Lung (tissue), 12 donors: ENCODE data around the gene STX17. TPM values are rescaled to one million over a fixed set of nuclear protein-coding genes. Genes with fewer than 3 reads are reported as not detected.

ENCODE experiments used
- ATAC-seq: fragments of 200-7000 bp; cut with Tn5 transposase; one replicate; pipeline ENCODE4 v1.9.1; 2020; ENCODE audit warnings: moderate number of reproducible peaks; ENCODE audit not compliant: insufficient read depth, low FRiP score
- DNase-seq, 3 donors: peaks; one replicate each; pipeline ENCODE4 v3.0.0-alpha.2; 2013 to 2017
- H3K27ac ChIP-seq, 2 donors: one replicate each; pipeline ENCODE4 v1.5.1; 2013; ENCODE audit warnings: mild to moderate bottlenecking in 2 of 2, moderate library complexity in 2 of 2, control low read depth in 1 of 2, inconsistent platforms in 1 of 2, low read depth in 1 of 2, low read length in 1 of 2
- H3K27me3 ChIP-seq, 3 donors: one replicate each; pipeline ENCODE4 v1.5.1; 2013; ENCODE audit warnings: low read length in 2 of 3; ENCODE audit not compliant: control insufficient read depth in 3 of 3, insufficient read depth in 3 of 3
- H3K36me3 ChIP-seq, 4 donors: one replicate each; pipeline ENCODE4 v1.5.1; 2013; ENCODE audit warnings: low read length in 4 of 4, mild to moderate bottlenecking in 1 of 4, moderate library complexity in 1 of 4; ENCODE audit not compliant: control insufficient read depth in 4 of 4, insufficient read depth in 4 of 4
- H3K4me1 ChIP-seq, 5 donors: one replicate each; pipeline ENCODE4 v1.5.1; 2013; ENCODE audit warnings: low read length in 5 of 5, mild to moderate bottlenecking in 2 of 5, moderate library complexity in 1 of 5; ENCODE audit not compliant: control insufficient read depth in 5 of 5, insufficient read depth in 5 of 5
- H3K4me3 ChIP-seq: one replicate; pipeline ENCODE4 v1.5.1; 2013; ENCODE audit warnings: mild to moderate bottlenecking, control low read depth, moderate library complexity
- H3K9ac ChIP-seq, 2 donors: one replicate each; pipeline ENCODE4 v1.5.1; 2013; ENCODE audit warnings: low read length in 2 of 2, control low read depth in 1 of 2; ENCODE audit not compliant: insufficient read depth in 1 of 2
- H3K9me3 ChIP-seq, 4 donors: one replicate each; pipeline ENCODE4 v1.5.1; 2013; ENCODE audit warnings: low read length in 3 of 4, mild to moderate bottlenecking in 1 of 4, moderate library complexity in 1 of 4; ENCODE audit not compliant: control insufficient read depth in 4 of 4, insufficient read depth in 3 of 4
- WGBS, 2 donors: extraction: QIAGEN DNeasy Blood & Tissue Kit; methylation state at CpG; one replicate each; pipeline ENCODE4 v1.1.7; 2013; 5-methylcytosine and 5-hydroxymethylcytosine counted together
- polyA plus RNA-seq, 2 donors: library from polyadenylated mRNA; stranded (reverse); fragments of 200-250 nt; gene quantifications; one replicate each; pipeline ENCODE4 v1.2.1, GENCODE V29; 2013
- total RNA-seq, 2 donors: library from RNA; depleted of rRNA in 1 of 2; stranded (reverse); fragments of >200 nt in 1 of 2; gene quantifications; one replicate each; pipeline ENCODE4 v1.2.1, GENCODE V29; 2014 to 2021
- TF ChIP-seq, protein P1 (sequence below): IDR thresholded peaks from 2 replicates; pipeline ENCODE4 v1.5.1; 2012; ENCODE audit warnings: mild to moderate bottlenecking; ENCODE audit errors: control extremely low read depth, extremely low read depth
- donor health status: control.
- donor health status: control.
- donor health status: Bipolar disorder and iron deficiency.
- donor health status: healthy.
- donor health status: DM: yes; HTN: yes; CAD: no.

The STX17 gene
- total and polyA plus RNA-seq, 4 donors: 4.7 to 55.0 (median 18.7) TPM

DNA sequence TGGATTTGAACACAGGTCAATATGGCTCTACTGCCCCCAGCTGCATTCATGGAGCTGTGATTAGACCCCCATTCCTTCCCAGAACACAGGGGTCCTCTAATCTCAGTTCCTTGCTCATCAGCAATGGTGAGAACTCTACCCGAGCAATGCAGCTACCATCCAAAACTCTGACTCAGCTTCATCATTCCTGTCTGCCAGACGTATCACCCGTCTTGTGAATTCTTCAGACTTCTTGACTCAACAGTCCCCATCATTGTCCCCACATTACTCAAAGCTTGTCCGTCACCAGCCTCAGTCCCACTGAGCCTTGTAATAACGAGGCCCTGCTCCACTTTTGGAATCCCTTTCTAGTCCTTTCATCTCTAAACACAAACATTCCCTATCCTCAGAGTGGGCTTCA lies 36.3 kb upstream of the STX17 start:
- H3K9ac ChIP-seq: no peak overlapping the region
- no peaks in the 10 kb centered on the region for H3K4me1 ChIP-seq
- 89 to 91% methylated on average over 5 of the region's 5 CpGs for WGBS, 2 donors
- DNase-seq: no peak
- H3K36me3 ChIP-seq: no peaks in the 10 kb centered on the region
- ATAC-seq: no peak
- no peaks in the 10 kb centered on the region for H3K27me3 ChIP-seq
- TF ChIP-seq, protein P1, sequence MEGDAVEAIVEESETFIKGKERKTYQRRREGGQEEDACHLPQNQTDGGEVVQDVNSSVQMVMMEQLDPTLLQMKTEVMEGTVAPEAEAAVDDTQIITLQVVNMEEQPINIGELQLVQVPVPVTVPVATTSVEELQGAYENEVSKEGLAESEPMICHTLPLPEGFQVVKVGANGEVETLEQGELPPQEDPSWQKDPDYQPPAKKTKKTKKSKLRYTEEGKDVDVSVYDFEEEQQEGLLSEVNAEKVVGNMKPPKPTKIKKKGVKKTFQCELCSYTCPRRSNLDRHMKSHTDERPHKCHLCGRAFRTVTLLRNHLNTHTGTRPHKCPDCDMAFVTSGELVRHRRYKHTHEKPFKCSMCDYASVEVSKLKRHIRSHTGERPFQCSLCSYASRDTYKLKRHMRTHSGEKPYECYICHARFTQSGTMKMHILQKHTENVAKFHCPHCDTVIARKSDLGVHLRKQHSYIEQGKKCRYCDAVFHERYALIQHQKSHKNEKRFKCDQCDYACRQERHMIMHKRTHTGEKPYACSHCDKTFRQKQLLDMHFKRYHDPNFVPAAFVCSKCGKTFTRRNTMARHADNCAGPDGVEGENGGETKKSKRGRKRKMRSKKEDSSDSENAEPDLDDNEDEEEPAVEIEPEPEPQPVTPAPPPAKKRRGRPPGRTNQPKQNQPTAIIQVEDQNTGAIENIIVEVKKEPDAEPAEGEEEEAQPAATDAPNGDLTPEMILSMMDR: no peak
- no peak overlapping the region for H3K27ac ChIP-seq
- H3K9me3 ChIP-seq: no peaks in the 10 kb centered on the region
- no peak overlapping the region for H3K4me3 ChIP-seq

DNA sequence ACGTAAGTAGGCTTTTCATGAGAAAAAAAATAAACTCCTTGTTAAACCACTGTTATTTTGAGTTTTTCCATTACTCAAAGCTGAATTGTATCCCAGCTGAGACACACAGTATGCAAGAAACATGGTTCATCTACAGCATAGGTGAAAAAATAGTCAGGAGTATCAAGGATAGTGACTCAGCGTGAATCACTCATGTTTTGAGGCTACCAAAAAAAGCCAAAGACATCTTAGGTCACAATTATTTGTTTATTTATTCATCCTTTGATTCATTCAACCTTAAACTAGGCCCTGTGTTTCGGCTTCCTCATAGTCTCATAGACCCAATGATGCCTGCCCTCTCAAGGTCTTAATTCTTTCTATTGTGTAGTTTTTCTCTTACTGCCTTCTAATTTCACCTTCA lies 32.9 kb upstream of the STX17 start:
- TF ChIP-seq, protein P1: no peak
- no peak overlapping the region for H3K4me3 ChIP-seq
- no peaks in the 10 kb centered on the region for H3K4me1 ChIP-seq
- no peak for DNase-seq
- H3K9ac ChIP-seq: no peak overlapping the region
- H3K36me3 ChIP-seq: no peaks in the 10 kb centered on the region
- ATAC-seq: no peak
- no peaks in the 10 kb centered on the region for H3K27me3 ChIP-seq
- H3K27ac ChIP-seq: no peak overlapping the region
- WGBS, 2 donors: 96% methylated on average over 3 of the region's 3 CpGs
- H3K9me3 ChIP-seq: no peaks in the 10 kb centered on the region

DNA sequence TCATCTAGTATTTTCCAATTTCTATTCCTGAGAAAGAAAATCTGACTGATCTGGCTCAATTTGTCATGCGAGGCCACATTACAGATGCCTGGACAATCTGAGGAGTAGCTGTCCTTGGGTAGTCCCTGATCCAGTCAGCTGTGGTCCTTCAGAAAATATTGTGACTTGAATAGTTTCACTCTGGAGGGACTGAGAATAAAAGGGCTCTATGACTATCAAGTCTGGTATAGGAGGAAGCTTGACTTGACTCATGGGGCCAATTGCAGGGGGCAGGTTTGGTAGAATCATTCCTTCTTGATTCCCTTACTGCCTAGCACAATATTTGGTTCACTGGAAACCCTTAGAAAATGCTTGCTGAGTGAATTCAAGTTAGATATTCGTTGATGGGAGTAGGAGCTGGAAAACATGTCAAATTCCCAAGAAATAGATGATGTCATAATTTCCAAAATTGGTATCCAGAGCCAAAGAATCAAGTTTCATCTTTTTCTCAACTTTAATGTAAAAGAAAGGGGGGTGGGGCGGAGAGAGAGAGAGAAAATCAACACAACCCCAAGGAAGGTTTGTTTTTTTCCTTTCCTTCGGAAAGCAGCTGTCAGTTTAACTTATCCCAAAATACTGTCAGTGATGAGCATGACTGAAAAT lies 32.4 kb upstream of the STX17 start:
- H3K4me1 ChIP-seq: no peaks in the 10 kb centered on the region
- no peaks in the 10 kb centered on the region for H3K36me3 ChIP-seq
- TF ChIP-seq, protein P1: no peak
- ATAC-seq: no peak
- no peak overlapping the region for H3K27ac ChIP-seq
- H3K27me3 ChIP-seq: no peaks in the 10 kb centered on the region
- 86 to 91% methylated on average over 4 of the region's 4 CpGs for WGBS, 2 donors
- H3K9me3 ChIP-seq: no peaks in the 10 kb centered on the region
- H3K9ac ChIP-seq: no peak overlapping the region
- DNase-seq: no peak
- no peak overlapping the region for H3K4me3 ChIP-seq

DNA sequence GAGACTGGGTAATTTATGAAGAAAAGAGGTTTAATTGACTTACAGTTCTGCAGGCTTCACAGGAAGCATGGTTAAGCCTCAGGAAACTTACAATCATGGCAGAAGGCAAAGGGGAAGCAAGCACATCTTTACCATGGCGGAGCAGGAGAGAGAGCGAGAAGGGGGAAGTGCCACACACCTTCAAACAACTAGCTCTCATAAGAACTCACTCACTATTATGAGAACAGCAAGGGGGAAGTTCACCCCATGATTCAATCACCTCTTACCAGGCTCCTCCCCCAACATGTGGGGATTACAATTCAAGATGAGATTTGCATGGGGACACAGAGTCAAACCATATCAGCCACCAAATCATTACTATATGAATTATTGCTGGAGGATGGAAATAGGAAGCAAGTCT lies 30.3 kb upstream of the STX17 start:
- 82 to 85% methylated on average over 2 of the region's 2 CpGs for WGBS, 2 donors
- DNase-seq: no peak
- TF ChIP-seq, protein P1: no peak

More for the DNA sequence above, 30.3 kb upstream of the STX17 start:
- no peak for ATAC-seq
- H3K9ac ChIP-seq: no peak overlapping the region
- no peaks in the 10 kb centered on the region for H3K9me3 ChIP-seq
- H3K4me1 ChIP-seq: no peaks in the 10 kb centered on the region
- H3K27ac ChIP-seq: no peak overlapping the region
- H3K27me3 ChIP-seq: no peaks in the 10 kb centered on the region
- no peak overlapping the region for H3K4me3 ChIP-seq
- H3K36me3 ChIP-seq: no peaks in the 10 kb centered on the region
